ENCODE measurements around the gene DPT. TPM values are rescaled to one million over a fixed set of nuclear protein-coding genes. Genes with fewer than 3 reads are reported as not detected.

DPT gene
- polyA plus RNA-seq, 4 donors, result 0.89 to 42.3 (median 6.1) TPM

GRCh38 chr1:168689327-168689657, 39.7 kb downstream of the DPT start:
- Histone ChIP-seq H3K27ac (ENCODE audit: low read depth in 1 of 3, low read length in 2 of 3) (no peak overlapping the region), H3K4me3 (ENCODE audit: low read depth in 1 of 3, low read length in 3 of 3) (no peak overlapping the region), H3K4me1 (ENCODE audit: control insufficient read depth in 3 of 3, insufficient read depth in 2 of 3, low read depth in 1 of 3, low read length in 2 of 3) (peaks cover 2 to 35% (median 3%) of the 10 kb centered on the region in 3 donors), H3K9me3 (ENCODE audit: control insufficient read depth in 2 of 2, insufficient read depth in 1 of 2, low read depth in 1 of 2, low read length in 1 of 2) (no peaks in the 10 kb centered on the region), H3K36me3 (ENCODE audit: control insufficient read depth in 3 of 3, insufficient read depth in 2 of 3, low read depth in 1 of 3, low read length in 3 of 3) (no peaks in the 10 kb centered on the region), H3K27me3 (ENCODE audit: control insufficient read depth in 3 of 3, insufficient read depth in 3 of 3, low read length in 3 of 3) (no peaks in the 10 kb centered on the region)
- FAIRE-seq, result no peak
- DNase-seq, result no peak
- 75 to 96% (median 87%) methylated on average over 2 of the region's 2 CpGs for WGBS, 3 donors

- no peak overlapping the region for H3K4me3 ChIP-seq (ENCODE audit: low read depth in 1 of 3, low read length in 3 of 3)
- H3K36me3 ChIP-seq (ENCODE audit: control insufficient read depth in 3 of 3, insufficient read depth in 2 of 3, low read depth in 1 of 3, low read length in 3 of 3), result no peaks in the 10 kb centered on the region
- peaks cover 2 to 32% (median 3%) of the 10 kb centered on the region in 3 donors for H3K4me1 ChIP-seq (ENCODE audit: control insufficient read depth in 3 of 3, insufficient read depth in 2 of 3, low read depth in 1 of 3, low read length in 2 of 3)
- WGBS, 3 donors, result 27 to 48% (median 46%) methylated on average over 5 of the region's 5 CpGs
- H3K9me3 ChIP-seq (ENCODE audit: control insufficient read depth in 2 of 2, insufficient read depth in 1 of 2, low read depth in 1 of 2, low read length in 1 of 2), result no peaks in the 10 kb centered on the region
- H3K27ac ChIP-seq (ENCODE audit: low read depth in 1 of 3, low read length in 2 of 3), result no peak overlapping the region
- H3K27me3 ChIP-seq (ENCODE audit: control insufficient read depth in 3 of 3, insufficient read depth in 3 of 3, low read length in 3 of 3), result no peaks in the 10 kb centered on the region
- FAIRE-seq, result no peak
- no peak for DNase-seq
Observed at GRCh38 chr1:168688644-168689326, 40.2 kb downstream of the DPT start.

- FAIRE-seq (no peak), DNase-seq (no peak)
- no peak overlapping the region for H3K27ac ChIP-seq (ENCODE audit: low read depth in 1 of 3, low read length in 2 of 3)
Observed at GRCh38 chr1:168687816-168688215, 41.2 kb downstream of the DPT start.

GRCh38 chr1:168686666-168687065, 42.3 kb downstream of the DPT start:
- no peak for FAIRE-seq

More at GRCh38 chr1:168687816-168688215, 41.2 kb downstream of the DPT start:
- 90 to 94% (median 91%) methylated on average over 4 of the region's 4 CpGs for WGBS, 3 donors
- peaks cover under 1 to 24% (median 3%) of the 10 kb centered on the region in 3 donors for H3K4me1 ChIP-seq (ENCODE audit: control insufficient read depth in 3 of 3, insufficient read depth in 2 of 3, low read depth in 1 of 3, low read length in 2 of 3)
- H3K36me3 ChIP-seq (ENCODE audit: control insufficient read depth in 3 of 3, insufficient read depth in 2 of 3, low read depth in 1 of 3, low read length in 3 of 3), result no peaks in the 10 kb centered on the region
- H3K27me3 ChIP-seq (ENCODE audit: control insufficient read depth in 3 of 3, insufficient read depth in 3 of 3, low read length in 3 of 3), result no peaks in the 10 kb centered on the region
- no peaks in the 10 kb centered on the region for H3K9me3 ChIP-seq (ENCODE audit: control insufficient read depth in 2 of 2, insufficient read depth in 1 of 2, low read depth in 1 of 2, low read length in 1 of 2)
- no peak overlapping the region for H3K4me3 ChIP-seq (ENCODE audit: low read depth in 1 of 3, low read length in 3 of 3)

GRCh38 chr1:168683871-168684270, 45.1 kb downstream of the DPT start:
- DNase-seq, result no peak
- H3K27me3 ChIP-seq (ENCODE audit: control insufficient read depth in 3 of 3, insufficient read depth in 3 of 3, low read length in 3 of 3), result no peaks in the 10 kb centered on the region
- no peaks in the 10 kb centered on the region for H3K36me3 ChIP-seq (ENCODE audit: control insufficient read depth in 3 of 3, insufficient read depth in 2 of 3, low read depth in 1 of 3, low read length in 3 of 3)
- no peaks in the 10 kb centered on the region for H3K9me3 ChIP-seq (ENCODE audit: control insufficient read depth in 2 of 2, insufficient read depth in 1 of 2, low read depth in 1 of 2, low read length in 1 of 2)
- H3K27ac ChIP-seq (ENCODE audit: low read depth in 1 of 3, low read length in 2 of 3), result no peak overlapping the region
- no peak for FAIRE-seq
- H3K4me1 ChIP-seq (ENCODE audit: control insufficient read depth in 3 of 3, insufficient read depth in 2 of 3, low read depth in 1 of 3, low read length in 2 of 3), result peaks cover 0 to 4% (median 0%) of the 10 kb centered on the region in 3 donors
- WGBS, 3 donors, result 90 to 100% (median 100%) methylated on average over 1 of the region's 1 CpG
- H3K4me3 ChIP-seq (ENCODE audit: low read depth in 1 of 3, low read length in 3 of 3), result no peak overlapping the region

More at GRCh38 chr1:168686666-168687065, 42.3 kb downstream of the DPT start:
- H3K27me3 ChIP-seq (ENCODE audit: control insufficient read depth in 3 of 3, insufficient read depth in 3 of 3, low read length in 3 of 3), result no peaks in the 10 kb centered on the region
- peaks cover 0 to 22% (median 3%) of the 10 kb centered on the region in 3 donors for H3K4me1 ChIP-seq (ENCODE audit: control insufficient read depth in 3 of 3, insufficient read depth in 2 of 3, low read depth in 1 of 3, low read length in 2 of 3)
- peak in 1 of 2 donors; percentile 64 for DNase-seq
- H3K4me3 ChIP-seq (ENCODE audit: low read depth in 1 of 3, low read length in 3 of 3), result no peak overlapping the region
- WGBS, 3 donors, result 66 to 80% (median 75%) methylated on average over 2 of the region's 2 CpGs
- no peak overlapping the region for H3K27ac ChIP-seq (ENCODE audit: low read depth in 1 of 3, low read length in 2 of 3)
- no peaks in the 10 kb centered on the region for H3K36me3 ChIP-seq (ENCODE audit: control insufficient read depth in 3 of 3, insufficient read depth in 2 of 3, low read depth in 1 of 3, low read length in 3 of 3)
- H3K9me3 ChIP-seq (ENCODE audit: control insufficient read depth in 2 of 2, insufficient read depth in 1 of 2, low read depth in 1 of 2, low read length in 1 of 2), result no peaks in the 10 kb centered on the region

- Histone ChIP-seq H3K27me3 (ENCODE audit: control insufficient read depth in 3 of 3, insufficient read depth in 3 of 3, low read length in 3 of 3) (no peaks in the 10 kb centered on the region), H3K27ac (ENCODE audit: low read depth in 1 of 3, low read length in 2 of 3) (no peak overlapping the region), H3K9me3 (ENCODE audit: control insufficient read depth in 2 of 2, insufficient read depth in 1 of 2, low read depth in 1 of 2, low read length in 1 of 2) (peaks cover 0 to 2% of the 10 kb centered on the region in 2 donors), H3K4me1 (ENCODE audit: control insufficient read depth in 3 of 3, insufficient read depth in 2 of 3, low read depth in 1 of 3, low read length in 2 of 3) (no peaks in the 10 kb centered on the region), H3K4me3 (ENCODE audit: low read depth in 1 of 3, low read length in 3 of 3) (no peak overlapping the region), H3K36me3 (ENCODE audit: control insufficient read depth in 3 of 3, insufficient read depth in 2 of 3, low read depth in 1 of 3, low read length in 3 of 3) (no peaks in the 10 kb centered on the region)
- FAIRE-seq, result no peak
- no peak for DNase-seq
- WGBS, 3 donors, result 93 to 97% (median 94%) methylated on average over 1 of the region's 1 CpG
Observed at GRCh38 chr1:168676861-168677260, 52.1 kb downstream of the DPT start.

GRCh38 chr1:168676029-168676812, 52.8 kb downstream of the DPT start:
- 64 to 82% (median 80%) methylated on average over 6 of the region's 6 CpGs for WGBS, 3 donors
- Histone ChIP-seq H3K4me3 (ENCODE audit: low read depth in 1 of 3, low read length in 3 of 3) (no peak overlapping the region), H3K27ac (ENCODE audit: low read depth in 1 of 3, low read length in 2 of 3) (no peak overlapping the region), H3K9me3 (ENCODE audit: control insufficient read depth in 2 of 2, insufficient read depth in 1 of 2, low read depth in 1 of 2, low read length in 1 of 2) (peaks cover 0 to 2% of the 10 kb centered on the region in 2 donors), H3K36me3 (ENCODE audit: control insufficient read depth in 3 of 3, insufficient read depth in 2 of 3, low read depth in 1 of 3, low read length in 3 of 3) (no peaks in the 10 kb centered on the region), H3K4me1 (ENCODE audit: control insufficient read depth in 3 of 3, insufficient read depth in 2 of 3, low read depth in 1 of 3, low read length in 2 of 3) (no peaks in the 10 kb centered on the region), H3K27me3 (ENCODE audit: control insufficient read depth in 3 of 3, insufficient read depth in 3 of 3, low read length in 3 of 3) (no peaks in the 10 kb centered on the region)
- no peak for FAIRE-seq
- no peak for DNase-seq

- 86 to 91% (median 91%) methylated on average over 2 of the region's 2 CpGs for WGBS, 3 donors
- Histone ChIP-seq H3K4me3 (ENCODE audit: low read depth in 1 of 3, low read length in 3 of 3) (no peak overlapping the region), H3K27ac (ENCODE audit: low read depth in 1 of 3, low read length in 2 of 3) (no peak overlapping the region), H3K9me3 (ENCODE audit: control insufficient read depth in 2 of 2, insufficient read depth in 1 of 2, low read depth in 1 of 2, low read length in 1 of 2) (peaks cover 0 to 2% of the 10 kb centered on the region in 2 donors), H3K27me3 (ENCODE audit: control insufficient read depth in 3 of 3, insufficient read depth in 3 of 3, low read length in 3 of 3) (no peaks in the 10 kb centered on the region), H3K4me1 (ENCODE audit: control insufficient read depth in 3 of 3, insufficient read depth in 2 of 3, low read depth in 1 of 3, low read length in 2 of 3) (no peaks in the 10 kb centered on the region), H3K36me3 (ENCODE audit: control insufficient read depth in 3 of 3, insufficient read depth in 2 of 3, low read depth in 1 of 3, low read length in 3 of 3) (no peaks in the 10 kb centered on the region)
- DNase-seq (no peak), FAIRE-seq (no peak)
Observed at GRCh38 chr1:168673974-168674683, 54.9 kb downstream of the DPT start.
